G401.6 (cell line): Measurements from ENCODE around the gene ARMH3.
"Not testable (repeated sequence)": the region's sequence is repeated elsewhere in the genome, so short reads cannot be mapped to it uniquely, and the experiment has no call there.

ENCODE experiments used
- FAIRE-seq: peaks from 2 replicates; lab custom pipeline; 2012; peaks lifted over from hg19 to GRCh38; lab: Jason Lieb, UNC

Gene ARMH3

GRCh38 chr10:101980677-101981076 is 75.3 kb downstream of the ARMH3 start:
- FAIRE-seq, result not testable (repeated sequence)

- no peak for FAIRE-seq
These were observed 81.6 kb downstream of the ARMH3 start for GRCh38 chr10:101974091-101974971.

GRCh38 chr10:101972761-101973160 is 83.2 kb downstream of the ARMH3 start:
- no peak for FAIRE-seq

GRCh38 chr10:101969412-101969922 is 86.5 kb downstream of the ARMH3 start:
- FAIRE-seq, result no peak

- FAIRE-seq, result no peak
These were observed 87.0 kb downstream of the ARMH3 start for GRCh38 chr10:101968940-101969321.

GRCh38 chr10:101968286-101968939 is 87.6 kb downstream of the ARMH3 start:
- FAIRE-seq, result no peak

- no peak for FAIRE-seq
These were observed 88.3 kb downstream of the ARMH3 start for GRCh38 chr10:101967713-101968112.

GRCh38 chr10:101967119-101967518 is 88.9 kb downstream of the ARMH3 start:
- FAIRE-seq, result no peak

GRCh38 chr10:101965075-101965765 is 90.8 kb downstream of the ARMH3 start:
- FAIRE-seq, result no peak

- no peak for FAIRE-seq
These were observed 94.1 kb downstream of the ARMH3 start for GRCh38 chr10:101961591-101962498.

GRCh38 chr10:101960879-101961395 is 95.0 kb downstream of the ARMH3 start:
- no peak for FAIRE-seq

GRCh38 chr10:101959346-101959916 is 96.5 kb downstream of the ARMH3 start:
- FAIRE-seq, result no peak

- no peak for FAIRE-seq
These were observed 97.3 kb downstream of the ARMH3 start for GRCh38 chr10:101958691-101959090.

- FAIRE-seq, result no peak
These were observed 99.1 kb downstream of the ARMH3 start for GRCh38 chr10:101956898-101957297.

- no peak for FAIRE-seq
These were observed 99.9 kb downstream of the ARMH3 start for GRCh38 chr10:101956117-101956516.

- FAIRE-seq, result peak; percentile 6
These were observed 103.8 kb downstream of the ARMH3 start for GRCh38 chr10:101952191-101952590.

GRCh38 chr10:101950213-101950612 is 105.8 kb downstream of the ARMH3 start:
- no peak for FAIRE-seq

- no peak for FAIRE-seq
These were observed 114.1 kb downstream of the ARMH3 start for GRCh38 chr10:101941871-101942270.

- no peak for FAIRE-seq
These were observed 115.1 kb downstream of the ARMH3 start for GRCh38 chr10:101940916-101941315.

GRCh38 chr10:101939729-101940128 is 116.2 kb downstream of the ARMH3 start:
- no peak for FAIRE-seq

GRCh38 chr10:101939008-101939648 is 116.8 kb downstream of the ARMH3 start:
- no peak for FAIRE-seq
